GM13976 (cell line): ENCODE results near the gene DPP6.
"Not testable (repeated sequence)": the region's sequence is repeated elsewhere in the genome, so short reads cannot be mapped to it uniquely, and the experiment has no call there.

Experiments
- DNase-seq: peaks from one replicate; pipeline ENCODE4 v3.0.0; 2012; ENCODE audit warnings: low spot score
- CTCF ChIP-seq: IDR thresholded peaks from 2 replicates; pipeline ENCODE4 v1.5.1; 2012; ENCODE audit warnings: borderline replicate concordance, mild to moderate bottlenecking; ENCODE audit not compliant: insufficient read depth; ENCODE audit errors: extremely low read depth, missing control alignments, control extremely low read depth
- in situ Hi-C: fragments of 300-500 bp; cut with MboI; formaldehyde crosslinking; loops from one replicate; pipeline ENCODE4 v1.12.0; 2022; ENCODE audit warnings: low sequenced_read_pairs, mixed read lengths, inconsistent platforms; ENCODE audit not compliant: unreplicated experiment

The DPP6 gene

GRCh38 chr7:154931906-154932305 is 879.7 kb downstream of the DPP6 start:
- DNase-seq: no peak
- in situ Hi-C loops: no loop called here
- no peak for TF ChIP-seq CTCF

GRCh38 chr7:154934353-154934952 is 882.3 kb downstream of the DPP6 start:
- DNase-seq, in situ Hi-C loops: not testable (repeated sequence)

- in situ Hi-C loops: no loop called here
- no peak for DNase-seq
- no peak for TF ChIP-seq CTCF
These were observed 885.6 kb downstream of the DPP6 start for GRCh38 chr7:154937837-154938236.

- no peak for TF ChIP-seq CTCF
- no peak for DNase-seq
- in situ Hi-C loops: no loop called here
These were observed 890.5 kb downstream of the DPP6 start for GRCh38 chr7:154942691-154943090.
